Testis (tissue), 3 donors: ENCODE results near the gene PDE8B. TPM values are rescaled to one million over a fixed set of nuclear protein-coding genes. Genes with fewer than 3 reads are reported as not detected.

Experiments used
- DNase-seq: peaks from one replicate; pipeline ENCODE4 v3.0.0-alpha.2; 2019
- H3K27ac ChIP-seq, 2 donors: fragments of 200-600 bp; sonication (generic); one replicate each; pipeline ENCODE4 v1.5.1; 2019
- H3K27me3 ChIP-seq: fragments of 200-600 bp; sonication (generic); one replicate; pipeline ENCODE4 v1.5.1; 2019
- H3K36me3 ChIP-seq: fragments of 200-600 bp; sonication (generic); one replicate; pipeline ENCODE4 v1.5.1; 2017; ENCODE audit warnings: low read depth; ENCODE audit errors: missing control alignments
- H3K4me1 ChIP-seq: fragments of 200-600 bp; sonication (generic); one replicate; pipeline ENCODE4 v1.5.1; 2019
- H3K4me3 ChIP-seq, 2 donors: fragments of 200-600 bp; sonication (generic); one replicate each; pipeline ENCODE4 v1.5.1; 2017 to 2019
- H3K9me3 ChIP-seq: fragments of 200-600 bp; sonication (generic); one replicate; pipeline ENCODE4 v1.5.1; 2017
- CTCF ChIP-seq, 3 experiments: fragments of 450-650 bp in 2 of 3; fragments of 200-600 bp in 1 of 3; sonication (generic) in 1 of 3; IDR thresholded peaks; one replicate each; pipeline ENCODE4 v1.5.1; 2016 to 2019; ENCODE audit warnings: antibody characterized with exemption in 3 of 3, mild to moderate bottlenecking in 2 of 3, moderate library complexity in 1 of 3
- POLR2A ChIP-seq: fragments of 450-650 bp; IDR thresholded peaks from one replicate; pipeline ENCODE4 v1.6.1; 2017; ENCODE audit warnings: antibody characterized with exemption, mild to moderate bottlenecking, moderate library complexity
- WGBS, 2 donors: methylation state at CpG; one replicate each; pipeline ENCODE4 v1.1.5; 2018; 5-methylcytosine and 5-hydroxymethylcytosine counted together
- intact Hi-C: fragments of 100-400 bp; cut with DNase I; formaldehyde crosslinking; loops from one replicate; pipeline ENCODE4 v1.15.1; 2023; ENCODE audit warnings: low total_unique reads
- polyA plus RNA-seq: library from polyadenylated mRNA; stranded (reverse); fragments of 350-450 nt; fragmentation: Illumina TruSeq; extraction: RNeasy Lipid Tissue Mini Kit (QIAGEN cat#74804); gene quantifications from one replicate; pipeline ENCODE4 v1.2.3, GENCODE V29; 2014; ENCODE audit warnings: low read depth, low replicate concordance; ENCODE audit not compliant: insufficient read depth
- total RNA-seq, 2 donors: library from RNA; depleted of rRNA; stranded (reverse); fragments of >200 nt; gene quantifications; one replicate each; pipeline ENCODE4 v1.2.3, GENCODE V29; 2016

PDE8B gene
- total and polyA plus RNA-seq, 3 donors from 2014 or later = 2.0 to 7.2 (median 5.8) TPM

- no peaks in the 10 kb centered on the region for H3K36me3 ChIP-seq
- H3K4me1 ChIP-seq = no peaks in the 10 kb centered on the region
- whole genome bisulfite sequencing, 2 donors = 81 to 92% methylated on average over 1 of the region's 1 CpG
- H3K4me3 ChIP-seq = no peak overlapping the region
- no peak overlapping the region for H3K27ac ChIP-seq
- no peaks in the 10 kb centered on the region for H3K9me3 ChIP-seq
- DNase-seq = no peak
- TF ChIP-seq POLR2A (no peak), CTCF (IDR thresholded peaks at IDR 0.05) (no peak)
- H3K27me3 ChIP-seq = no peaks in the 10 kb centered on the region
- intact Hi-C loops = no loop called here
These were observed 233.2 kb downstream of the PDE8B start for GRCh38 chr5:77443670-77444069.

- TF ChIP-seq CTCF (IDR thresholded peaks at IDR 0.05) (no peak), POLR2A (no peak)
- no peaks in the 10 kb centered on the region for H3K9me3 ChIP-seq
- 90 to 95% methylated on average over 1 of the region's 1 CpG for WGBS, 2 donors
- intact Hi-C loops = no loop called here
- no peak overlapping the region for H3K4me3 ChIP-seq
- H3K27me3 ChIP-seq = no peaks in the 10 kb centered on the region
- DNase-seq = no peak
- H3K4me1 ChIP-seq = no peaks in the 10 kb centered on the region
- H3K27ac ChIP-seq = no peak overlapping the region
- no peaks in the 10 kb centered on the region for H3K36me3 ChIP-seq
These were observed 233.9 kb downstream of the PDE8B start for GRCh38 chr5:77444356-77444755.

DNA sequence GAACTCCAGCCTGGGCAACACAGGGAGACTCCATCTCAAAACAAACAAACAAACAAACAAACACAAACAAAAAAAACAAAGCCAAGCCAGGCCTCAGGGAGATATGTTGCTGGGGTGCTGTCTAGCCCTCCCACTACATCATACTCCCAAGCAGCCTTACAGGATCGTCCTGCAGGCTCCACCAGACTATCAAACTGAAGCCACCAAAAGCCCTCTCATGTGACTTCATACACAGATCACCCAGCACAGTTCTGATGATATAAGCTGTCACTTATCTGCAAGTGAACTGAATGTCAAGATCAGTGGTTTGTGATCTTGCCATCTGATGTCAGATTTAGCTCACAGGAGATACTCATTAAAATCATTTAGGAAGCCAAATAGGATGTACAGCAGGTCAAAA lies 238.4 kb downstream of the PDE8B start:
- no peak for DNase-seq
- WGBS, 2 donors = 68 to 100% methylated on average over 1 of the region's 1 CpG
- H3K4me1 ChIP-seq = no peaks in the 10 kb centered on the region
- no peaks in the 10 kb centered on the region for H3K9me3 ChIP-seq
- intact Hi-C loops = no loop called here
- TF ChIP-seq CTCF (IDR thresholded peaks at IDR 0.05) (no peak), POLR2A (no peak)
- H3K27me3 ChIP-seq = no peaks in the 10 kb centered on the region
- no peak overlapping the region for H3K27ac ChIP-seq
- no peak overlapping the region for H3K4me3 ChIP-seq
- no peaks in the 10 kb centered on the region for H3K36me3 ChIP-seq

- no peaks in the 10 kb centered on the region for H3K9me3 ChIP-seq
- H3K4me3 ChIP-seq = no peak overlapping the region
- DNase-seq = no peak
- H3K27ac ChIP-seq = no peak overlapping the region
- no peak for TF ChIP-seq POLR2A
- TF ChIP-seq CTCF (IDR thresholded peaks at IDR 0.05) = no peak
- intact Hi-C loops = no loop called here
- H3K27me3 ChIP-seq = no peaks in the 10 kb centered on the region
- WGBS, 2 donors = 68 to 74% methylated on average over 1 of the region's 1 CpG
- H3K4me1 ChIP-seq = no peaks in the 10 kb centered on the region
- no peaks in the 10 kb centered on the region for H3K36me3 ChIP-seq
These were observed 238.8 kb downstream of the PDE8B start for GRCh38 chr5:77449277-77449676.

GRCh38 chr5:77449981-77450380 lies 239.5 kb downstream of the PDE8B start:
- Histone ChIP-seq H3K9me3 (no peaks in the 10 kb centered on the region), H3K36me3 (no peaks in the 10 kb centered on the region), H3K27me3 (no peaks in the 10 kb centered on the region), H3K4me3 (no peak overlapping the region), H3K27ac (no peak overlapping the region), H3K4me1 (no peaks in the 10 kb centered on the region)
- TF ChIP-seq CTCF (IDR thresholded peaks at IDR 0.05) = no peak
- no peak for TF ChIP-seq POLR2A
- WGBS, 2 donors = 55 to 60% methylated on average over 2 of the region's 2 CpGs
- intact Hi-C loops = no loop called here
- no peak for DNase-seq
